ENCODE data around the gene LRFN2.

The LRFN2 gene

GRCh38 chr6:40627316-40627715 lies 40.2 kb upstream of the LRFN2 start:
- no peak for DNase-seq (ENCODE audit: low spot score)
- TF ChIP-seq CTCF (IDR thresholded peaks at IDR 0.05; ENCODE audit: borderline replicate concordance, control extremely low read depth, extremely low read depth, insufficient read depth, missing control alignments): no peak
- in situ Hi-C loops (cut with MboI; ENCODE audit: low sequenced_read_pairs, unreplicated experiment): no loop called here

DNA sequence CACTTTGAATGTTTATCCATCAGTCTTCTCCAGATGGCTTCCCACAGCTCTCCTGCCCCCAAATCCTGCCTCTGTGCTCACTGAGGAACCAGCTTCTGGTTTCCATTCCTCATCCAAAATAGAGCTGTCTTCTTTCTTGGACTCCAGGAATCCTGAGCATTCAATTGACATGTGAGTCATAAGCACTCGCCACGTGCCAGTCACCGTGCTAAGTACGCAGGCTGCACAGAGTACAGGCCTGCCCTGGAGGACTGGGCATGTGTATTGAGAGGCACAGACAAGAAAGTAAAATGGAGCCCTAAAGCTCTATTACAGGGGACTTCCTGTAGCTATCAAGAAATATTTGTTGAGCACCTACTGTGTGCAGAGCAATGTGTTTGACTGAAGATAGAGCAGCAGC lies 39.7 kb upstream of the LRFN2 start:
- no peak for TF ChIP-seq CTCF (IDR thresholded peaks at IDR 0.05; ENCODE audit: borderline replicate concordance, control extremely low read depth, extremely low read depth, insufficient read depth, missing control alignments)
- in situ Hi-C loops (cut with MboI; ENCODE audit: low sequenced_read_pairs, unreplicated experiment): no loop called here
- DNase-seq (ENCODE audit: low spot score): no peak

DNA sequence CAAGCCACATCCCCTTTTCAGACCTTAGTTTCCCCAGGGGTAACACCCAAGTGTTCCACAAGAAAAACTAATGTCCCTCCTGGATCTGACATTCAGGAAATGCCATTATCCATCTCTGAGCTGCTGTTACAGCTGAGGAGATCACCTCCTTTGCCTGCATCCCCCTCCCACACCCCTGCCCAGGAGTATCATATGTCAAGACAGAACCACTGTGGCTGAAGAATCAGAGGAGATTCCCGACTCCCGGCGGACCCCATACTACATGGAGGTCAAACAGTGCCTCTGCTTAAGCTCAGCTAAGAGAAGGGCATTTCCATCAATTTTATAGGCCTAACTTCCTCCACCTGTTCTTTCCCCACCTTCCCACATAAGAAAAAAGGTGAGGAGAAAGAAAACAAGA lies 36.8 kb upstream of the LRFN2 start:
- in situ Hi-C loops (cut with MboI; ENCODE audit: low sequenced_read_pairs, unreplicated experiment): no loop called here
- no peak for TF ChIP-seq CTCF (IDR thresholded peaks at IDR 0.05; ENCODE audit: borderline replicate concordance, control extremely low read depth, extremely low read depth, insufficient read depth, missing control alignments)
- no peak for DNase-seq (ENCODE audit: low spot score)

GRCh38 chr6:40623178-40623577 lies 36.0 kb upstream of the LRFN2 start:
- no peak for TF ChIP-seq CTCF (IDR thresholded peaks at IDR 0.05; ENCODE audit: borderline replicate concordance, control extremely low read depth, extremely low read depth, insufficient read depth, missing control alignments)
- no peak for DNase-seq (ENCODE audit: low spot score)
- in situ Hi-C loops (cut with MboI; ENCODE audit: low sequenced_read_pairs, unreplicated experiment): no loop called here

GRCh38 chr6:40620574-40621240 lies 33.5 kb upstream of the LRFN2 start:
- in situ Hi-C loops (cut with MboI; ENCODE audit: low sequenced_read_pairs, unreplicated experiment): no loop called here
- TF ChIP-seq CTCF (IDR thresholded peaks at IDR 0.05; ENCODE audit: borderline replicate concordance, control extremely low read depth, extremely low read depth, insufficient read depth, missing control alignments): no peak
- DNase-seq (ENCODE audit: low spot score): no peak

DNA sequence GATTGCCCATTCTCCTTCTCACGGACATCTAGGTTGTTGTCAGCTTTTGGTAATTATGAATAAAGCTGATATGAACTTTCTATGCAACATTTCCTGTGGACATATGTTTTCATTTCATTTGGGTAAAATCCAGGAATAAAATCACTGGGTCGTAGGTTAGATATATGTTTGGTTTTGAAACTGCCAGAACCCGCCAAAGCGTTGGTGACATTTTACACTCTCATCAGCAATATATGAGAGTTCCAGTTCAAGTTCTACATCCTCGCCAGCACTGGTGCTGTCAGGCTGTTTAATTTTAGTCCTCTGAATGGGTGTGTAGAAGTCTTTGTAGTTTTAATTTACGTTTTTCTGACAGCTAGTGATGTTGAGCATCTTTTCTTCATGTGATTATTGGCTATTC lies 27.5 kb upstream of the LRFN2 start:
- in situ Hi-C loops (cut with MboI; ENCODE audit: low sequenced_read_pairs, unreplicated experiment): no loop called here
- TF ChIP-seq CTCF (IDR thresholded peaks at IDR 0.05; ENCODE audit: borderline replicate concordance, control extremely low read depth, extremely low read depth, insufficient read depth, missing control alignments): no peak
- DNase-seq (ENCODE audit: low spot score): no peak
